ENCODE results near the gene KCNK17.

The KCNK17 gene

GRCh38 chr6:39353698-39354315 is 39.6 kb upstream of the KCNK17 start:
- H3K36me3 ChIP-seq (ENCODE audit: insufficient read depth, low read length) = no peaks in the 10 kb centered on the region
- H3K27me3 ChIP-seq (ENCODE audit: insufficient read depth, low read length, poor library complexity, severe bottlenecking) = no peaks in the 10 kb centered on the region
- no peaks in the 10 kb centered on the region for H3K4me1 ChIP-seq (ENCODE audit: insufficient read depth, low read length, poor library complexity, severe bottlenecking)
- no peaks in the 10 kb centered on the region for H3K79me2 ChIP-seq (ENCODE audit: insufficient read depth, low read length)
- no peak overlapping the region for H3K4me3 ChIP-seq (ENCODE audit: low read length, poor library complexity, severe bottlenecking)
- no peak overlapping the region for H3K4me2 ChIP-seq (ENCODE audit: low read depth, low read length, poor library complexity, severe bottlenecking)
- no peak overlapping the region for H3K9ac ChIP-seq (ENCODE audit: low read depth, low read length, poor library complexity, severe bottlenecking)
- no peaks in the 10 kb centered on the region for H4K20me1 ChIP-seq (ENCODE audit: insufficient read depth, low read length, poor library complexity, severe bottlenecking)
- H3F3A ChIP-seq (ENCODE audit: low read depth) = no peaks in the 10 kb centered on the region
- H2AFZ ChIP-seq (ENCODE audit: low read length) = no peak overlapping the region
- H3K9me3 ChIP-seq (ENCODE audit: insufficient read depth, low read depth, low read length) = no peaks in the 10 kb centered on the region
- no peaks in the 10 kb centered on the region for H3K9me2 ChIP-seq (replicated peaks; ENCODE audit: low read depth, low read length)
- TF ChIP-seq, protein P1, sequence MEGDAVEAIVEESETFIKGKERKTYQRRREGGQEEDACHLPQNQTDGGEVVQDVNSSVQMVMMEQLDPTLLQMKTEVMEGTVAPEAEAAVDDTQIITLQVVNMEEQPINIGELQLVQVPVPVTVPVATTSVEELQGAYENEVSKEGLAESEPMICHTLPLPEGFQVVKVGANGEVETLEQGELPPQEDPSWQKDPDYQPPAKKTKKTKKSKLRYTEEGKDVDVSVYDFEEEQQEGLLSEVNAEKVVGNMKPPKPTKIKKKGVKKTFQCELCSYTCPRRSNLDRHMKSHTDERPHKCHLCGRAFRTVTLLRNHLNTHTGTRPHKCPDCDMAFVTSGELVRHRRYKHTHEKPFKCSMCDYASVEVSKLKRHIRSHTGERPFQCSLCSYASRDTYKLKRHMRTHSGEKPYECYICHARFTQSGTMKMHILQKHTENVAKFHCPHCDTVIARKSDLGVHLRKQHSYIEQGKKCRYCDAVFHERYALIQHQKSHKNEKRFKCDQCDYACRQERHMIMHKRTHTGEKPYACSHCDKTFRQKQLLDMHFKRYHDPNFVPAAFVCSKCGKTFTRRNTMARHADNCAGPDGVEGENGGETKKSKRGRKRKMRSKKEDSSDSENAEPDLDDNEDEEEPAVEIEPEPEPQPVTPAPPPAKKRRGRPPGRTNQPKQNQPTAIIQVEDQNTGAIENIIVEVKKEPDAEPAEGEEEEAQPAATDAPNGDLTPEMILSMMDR (conservative IDR thresholded peaks at IDR 0.05; ENCODE audit: low read length) = no peak
- TF ChIP-seq EZH2phosphoT487 (IDR thresholded peaks at IDR 0.05; ENCODE audit: borderline replicate concordance) = no peak

GRCh38 chr6:39350723-39351505 is 36.7 kb upstream of the KCNK17 start:
- no peaks in the 10 kb centered on the region for H3K27me3 ChIP-seq (ENCODE audit: insufficient read depth, low read length, poor library complexity, severe bottlenecking)
- no peak for TF ChIP-seq EZH2phosphoT487 (IDR thresholded peaks at IDR 0.05; ENCODE audit: borderline replicate concordance)
- TF ChIP-seq, protein P1 (conservative IDR thresholded peaks at IDR 0.05; ENCODE audit: low read length) = no peak

GRCh38 chr6:39348740-39349139 is 34.5 kb upstream of the KCNK17 start:
- Histone ChIP-seq H3K36me3 (ENCODE audit: insufficient read depth, low read length) (no peaks in the 10 kb centered on the region), H3K9me3 (ENCODE audit: insufficient read depth, low read depth, low read length) (no peaks in the 10 kb centered on the region), H3K9me2 (replicated peaks; ENCODE audit: low read depth, low read length) (no peaks in the 10 kb centered on the region), H3K4me3 (ENCODE audit: low read length, poor library complexity, severe bottlenecking) (no peak overlapping the region), H3K4me1 (ENCODE audit: insufficient read depth, low read length, poor library complexity, severe bottlenecking) (peaks cover under 1% of the 10 kb centered on the region), H4K20me1 (ENCODE audit: insufficient read depth, low read length, poor library complexity, severe bottlenecking) (no peaks in the 10 kb centered on the region), H3K4me2 (ENCODE audit: low read depth, low read length, poor library complexity, severe bottlenecking) (no peak overlapping the region), H3K9ac (ENCODE audit: low read depth, low read length, poor library complexity, severe bottlenecking) (no peak overlapping the region), H3F3A (ENCODE audit: low read depth) (no peaks in the 10 kb centered on the region), H2AFZ (ENCODE audit: low read length) (no peak overlapping the region), H3K27me3 (ENCODE audit: insufficient read depth, low read length, poor library complexity, severe bottlenecking) (no peaks in the 10 kb centered on the region), H3K79me2 (ENCODE audit: insufficient read depth, low read length) (no peaks in the 10 kb centered on the region)
- TF ChIP-seq, protein P1 (conservative IDR thresholded peaks at IDR 0.05; ENCODE audit: low read length) = no peak
- TF ChIP-seq EZH2phosphoT487 (IDR thresholded peaks at IDR 0.05; ENCODE audit: borderline replicate concordance) = no peak

More at GRCh38 chr6:39350723-39351505, 36.7 kb upstream of the KCNK17 start:
- Histone ChIP-seq H3K36me3 (ENCODE audit: insufficient read depth, low read length) (no peaks in the 10 kb centered on the region), H3F3A (ENCODE audit: low read depth) (no peaks in the 10 kb centered on the region), H3K4me2 (ENCODE audit: low read depth, low read length, poor library complexity, severe bottlenecking) (no peak overlapping the region), H2AFZ (ENCODE audit: low read length) (no peak overlapping the region), H3K79me2 (ENCODE audit: insufficient read depth, low read length) (no peaks in the 10 kb centered on the region), H3K9me2 (replicated peaks; ENCODE audit: low read depth, low read length) (no peaks in the 10 kb centered on the region), H3K9me3 (ENCODE audit: insufficient read depth, low read depth, low read length) (no peaks in the 10 kb centered on the region), H4K20me1 (ENCODE audit: insufficient read depth, low read length, poor library complexity, severe bottlenecking) (no peaks in the 10 kb centered on the region), H3K9ac (ENCODE audit: low read depth, low read length, poor library complexity, severe bottlenecking) (no peak overlapping the region), H3K4me3 (ENCODE audit: low read length, poor library complexity, severe bottlenecking) (no peak overlapping the region), H3K4me1 (ENCODE audit: insufficient read depth, low read length, poor library complexity, severe bottlenecking) (no peaks in the 10 kb centered on the region)
